Articular chondrocyte of knee joint (primary cell): ENCODE data around the gene KLHL5. TPM values are rescaled to one million over a fixed set of nuclear protein-coding genes. Genes with fewer than 3 reads are reported as not detected.

Experiments used
- total RNA-seq: library from RNA; depleted of rRNA; stranded (reverse); fragments of >200 nt; gene quantifications from 2 replicates; pipeline ENCODE4 v1.2.3, GENCODE V29; 2012

Gene KLHL5
- 51.9 and 60.7 TPM in 2 replicates for total RNA-seq

GRCh38 chr4:39062094-39062769, at the start of gene KLHL5:
TSS of gene KLHL5 (plus strand) at chr4:39062232. CDS start at chr4:39062653, 421 bp downstream.

DNA sequence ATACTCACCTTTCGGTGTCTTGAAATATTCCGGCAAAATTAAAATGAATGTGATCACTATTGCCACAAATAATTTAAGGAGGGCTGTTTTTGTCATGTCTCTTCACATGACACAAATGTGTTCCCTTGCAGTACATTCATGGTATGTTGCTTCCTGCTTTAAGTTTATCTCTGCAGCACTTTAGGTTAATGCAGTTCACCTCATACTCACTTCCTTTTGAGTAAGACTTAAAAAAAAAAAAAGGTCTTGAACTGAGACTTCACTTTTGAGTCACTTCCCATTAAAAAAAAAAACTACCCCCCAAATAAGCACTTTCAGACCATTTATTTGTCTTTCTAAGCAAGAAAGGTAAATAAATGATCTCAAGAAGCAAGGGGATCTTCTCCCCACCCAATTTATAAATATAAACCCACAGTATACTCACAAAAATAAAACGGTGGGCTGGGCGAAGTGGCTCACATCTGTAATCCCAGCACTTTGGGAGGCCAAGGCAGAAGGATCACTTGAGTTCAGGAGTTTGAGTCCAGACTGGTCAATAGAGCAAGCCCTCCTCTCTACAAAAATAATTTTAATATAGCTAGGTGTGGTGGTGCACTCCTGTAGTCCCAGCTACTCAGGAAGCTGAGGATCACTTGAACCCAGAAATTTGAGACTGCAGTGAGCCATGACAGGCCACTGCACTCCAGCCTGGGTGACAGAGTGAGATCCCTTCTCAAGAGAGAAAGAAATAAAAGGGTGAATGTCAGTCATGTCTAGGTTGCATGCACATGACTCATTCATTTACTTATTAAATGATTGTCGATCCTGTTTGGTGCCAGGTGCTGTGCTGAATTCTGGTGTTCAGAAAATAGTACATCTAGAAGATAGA, 29.6 kb upstream of the KLHL5 start, which contains the start of gene TMEM156:
Gene TMEM156 (minus strand): TSS at position 192 of the 868 bp plus-strand sequence. CDS start 96 bp downstream, at position 96.

Other genes with a start within 250 kb of the KLHL5 start
- 5.7 and 6.1 TPM in 2 replicates for gene TLR6, start 205.4 kb upstream of the KLHL5 start, total RNA-seq
- gene FAM114A1, start 194.4 kb upstream of the KLHL5 start, total RNA-seq = 387 and 432 TPM in 2 replicates
- not detected in 2 replicates for gene TMEM156, start 29.8 kb upstream of the KLHL5 start, total RNA-seq
- 48.8 and 49.1 TPM in 2 replicates for gene WDR19, start 120.3 kb downstream of the KLHL5 start, total RNA-seq